B cell (primary cell): ENCODE results near the gene NOXA1.

Source experiments
- CTCF ChIP-seq: fragments of 200-600 bp; IDR thresholded peaks from one replicate; pipeline ENCODE4 v1.8.0; 2022; ENCODE audit warnings: antibody characterized with exemption, mild to moderate bottlenecking
- EZH2 ChIP-seq: IDR thresholded peaks from 2 replicates; pipeline ENCODE4 v1.6.1; 2012; ENCODE audit warnings: borderline replicate concordance, low read depth, mild to moderate bottlenecking, moderate library complexity, low read length; ENCODE audit not compliant: insufficient read depth, poor library complexity, severe bottlenecking

- no peak for TF ChIP-seq CTCF
- no peak for TF ChIP-seq EZH2
Observed at GRCh38 chr9:137449931-137450538, 26.8 kb downstream of the NOXA1 start.
